ENCODE measurements around the gene S1PR4.
"Not testable (repeated sequence)": the region's sequence is repeated elsewhere in the genome, so short reads cannot be mapped to it uniquely, and the experiment has no call there.

The S1PR4 gene

DNA sequence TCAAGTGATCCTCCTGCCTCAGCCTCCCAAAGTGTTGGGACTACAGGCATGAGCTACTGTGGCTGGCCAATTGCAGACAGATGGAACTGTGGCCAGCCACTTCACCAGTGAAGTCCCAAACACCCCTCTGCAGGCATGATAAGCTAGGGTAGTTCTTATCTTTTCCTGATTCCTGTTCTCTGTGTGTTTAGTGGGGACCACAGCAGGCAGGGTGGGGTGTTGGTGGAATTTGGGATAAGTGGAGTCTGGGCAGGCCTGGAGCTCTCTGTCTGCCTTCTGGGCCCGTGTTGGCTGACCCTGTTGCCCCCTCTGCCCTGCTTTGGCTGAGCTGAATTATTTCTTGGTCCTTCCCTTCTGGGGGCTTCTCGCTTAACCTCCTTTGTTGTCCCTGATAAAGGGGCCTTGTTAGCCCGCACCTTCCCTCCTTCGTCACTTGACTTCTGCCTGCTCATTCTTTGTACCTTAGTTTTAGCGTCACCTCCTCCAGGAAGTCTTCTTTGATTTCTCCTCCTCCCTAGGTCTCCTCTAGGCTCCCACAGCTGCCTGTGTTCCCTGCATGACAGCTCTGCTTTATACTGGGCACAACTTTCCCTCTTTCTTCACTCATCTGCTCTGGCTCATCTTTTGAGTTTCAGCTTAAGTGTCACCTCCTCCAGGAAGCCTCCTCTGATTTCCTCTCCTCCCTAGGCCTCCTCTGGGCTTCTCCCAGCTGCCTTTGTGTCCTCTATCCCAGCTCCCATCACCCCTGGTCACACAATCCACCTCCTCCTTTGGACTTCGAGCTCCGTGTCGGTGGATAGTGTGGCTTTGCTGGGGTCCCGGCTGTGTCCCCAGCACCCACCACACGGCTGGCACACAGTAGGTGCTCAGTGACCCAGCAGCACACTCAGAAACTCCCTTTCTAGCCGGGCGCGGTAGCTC, 5.4 kb downstream of the S1PR4 start:
- no peak for DNase-seq

DNA sequence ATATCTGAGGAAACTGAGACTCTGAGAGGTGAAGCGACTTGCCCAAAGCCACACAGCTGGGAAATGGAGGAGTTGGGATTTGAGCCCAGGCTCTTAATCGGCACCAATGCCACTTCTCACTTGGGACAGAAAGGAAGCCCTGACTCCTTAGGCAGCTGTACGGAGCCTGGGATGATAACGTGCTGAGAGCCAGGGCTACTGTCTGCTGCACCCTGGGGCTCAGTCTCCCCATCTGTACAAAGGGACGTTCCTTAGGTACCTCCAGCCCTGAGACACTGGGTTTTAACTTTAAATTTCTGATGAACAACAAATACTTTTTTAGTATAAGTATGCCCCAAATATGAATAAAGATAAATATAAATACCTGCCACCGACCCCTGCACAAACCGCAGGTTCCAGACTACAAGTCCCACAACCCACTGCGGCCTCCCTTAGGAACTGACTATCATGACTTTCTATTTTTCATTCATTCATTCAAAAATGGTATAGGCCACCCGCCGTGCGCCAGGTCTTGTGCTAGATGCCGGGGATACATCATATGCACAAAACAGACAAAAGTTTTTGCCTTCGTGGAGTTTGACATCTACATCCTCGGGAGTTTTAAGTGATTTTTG, 6.4 kb downstream of the S1PR4 start:
- no peak for DNase-seq

DNA sequence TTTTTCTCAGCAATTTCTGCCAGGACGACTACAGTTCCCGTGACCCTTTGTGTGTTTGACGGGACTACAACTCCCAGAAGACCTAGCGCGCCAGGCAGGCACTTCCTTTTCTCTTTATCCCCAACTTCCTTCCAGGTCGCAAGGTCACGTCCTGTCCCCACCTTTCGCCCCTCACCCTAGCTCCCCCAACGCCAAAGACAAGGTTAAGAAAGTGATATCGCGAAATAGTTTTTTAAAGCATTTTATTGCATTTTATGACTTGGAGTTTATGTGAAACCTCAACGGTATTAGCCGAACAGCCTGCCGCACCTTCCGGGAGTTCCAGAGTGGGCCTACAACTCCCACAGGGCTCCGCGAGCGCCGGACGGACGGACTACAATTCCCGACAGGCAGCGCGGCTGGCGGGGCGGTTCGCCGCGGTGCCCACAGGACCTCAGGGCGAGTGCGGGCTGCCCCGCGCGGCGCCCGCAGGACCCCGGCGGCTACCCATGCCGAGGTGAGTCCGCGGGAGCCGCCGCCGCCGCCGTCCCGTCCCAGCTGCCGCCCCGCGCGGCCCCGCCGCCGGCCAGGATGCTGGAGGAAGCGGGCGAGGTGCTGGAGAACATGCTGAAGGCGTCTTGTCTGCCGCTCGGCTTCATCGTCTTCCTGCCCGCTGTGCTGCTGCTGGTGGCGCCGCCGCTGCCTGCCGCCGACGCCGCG, 7.0 kb downstream of the S1PR4 start, which contains the start of gene NCLN:
Gene NCLN, plus strand, starts transcription at position 470 of the 699 bp plus-strand sequence. Its CDS starts 101 bp downstream, at position 571.
- peak; percentile 92 for DNase-seq

DNA sequence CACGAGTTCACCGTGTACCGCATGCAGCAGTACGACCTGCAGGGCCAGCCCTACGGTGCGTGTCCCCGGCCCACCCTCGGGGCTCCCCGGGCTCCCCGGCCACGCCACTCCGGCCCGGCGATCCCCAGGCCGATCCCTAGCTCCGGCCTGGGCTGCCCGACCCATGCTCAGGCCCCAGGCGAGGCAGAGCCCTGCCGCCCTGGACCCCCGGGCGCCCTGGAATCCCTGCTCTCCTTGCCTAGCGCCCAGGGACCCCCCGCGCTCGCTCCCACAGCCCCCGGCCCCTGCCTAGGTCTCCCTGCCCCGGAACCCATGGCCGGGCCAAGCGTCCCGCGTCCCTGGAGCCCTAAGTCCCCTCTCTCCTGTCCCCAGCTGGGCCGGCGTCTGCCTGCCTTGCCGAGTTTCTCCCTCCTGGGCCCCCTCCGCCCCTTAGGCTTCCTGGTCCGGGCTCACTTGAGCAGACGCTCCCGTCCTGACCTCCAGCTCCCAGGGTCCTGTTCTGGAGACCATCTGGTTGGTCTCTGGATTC, 7.7 kb downstream of the S1PR4 start:
- DNase-seq = no peak

DNA sequence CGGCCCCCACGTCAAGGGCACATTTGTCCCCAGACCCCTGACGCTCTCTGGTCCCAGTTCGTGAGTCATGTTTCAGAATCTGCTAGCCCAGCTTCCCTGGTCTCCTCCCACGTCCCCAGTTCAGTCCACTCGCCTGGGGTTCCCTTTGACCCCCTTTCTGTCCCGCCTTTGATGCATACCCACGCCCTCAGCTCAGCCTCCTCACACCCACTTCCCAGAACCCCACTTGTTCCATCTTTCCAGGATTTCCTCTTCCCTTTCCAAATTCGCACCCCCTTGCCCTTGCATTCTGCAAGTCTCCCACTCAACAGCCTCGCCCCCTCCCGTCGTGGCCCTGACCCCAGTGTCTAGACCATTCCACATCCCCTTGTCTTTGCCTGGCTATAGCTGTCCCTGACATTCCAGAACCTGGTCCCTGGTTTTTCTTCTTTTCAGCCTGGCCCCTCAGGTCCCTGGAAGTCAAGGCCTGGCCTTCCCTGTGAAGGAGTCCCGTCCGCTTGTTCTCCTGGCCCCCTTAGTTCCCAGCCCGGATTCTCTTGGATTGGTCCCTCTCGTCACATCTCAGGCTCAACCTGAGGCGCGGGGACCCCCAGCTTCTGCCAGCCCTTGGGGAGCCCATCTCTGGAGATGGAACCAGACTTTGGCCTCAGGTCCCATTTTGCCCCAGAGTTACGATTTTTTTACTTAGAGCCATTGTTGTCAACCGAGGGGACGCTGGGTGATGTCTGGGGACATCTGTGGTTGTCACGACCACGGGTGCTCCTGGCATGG, 8.5 kb downstream of the S1PR4 start:
- DNase-seq = no peak

DNA sequence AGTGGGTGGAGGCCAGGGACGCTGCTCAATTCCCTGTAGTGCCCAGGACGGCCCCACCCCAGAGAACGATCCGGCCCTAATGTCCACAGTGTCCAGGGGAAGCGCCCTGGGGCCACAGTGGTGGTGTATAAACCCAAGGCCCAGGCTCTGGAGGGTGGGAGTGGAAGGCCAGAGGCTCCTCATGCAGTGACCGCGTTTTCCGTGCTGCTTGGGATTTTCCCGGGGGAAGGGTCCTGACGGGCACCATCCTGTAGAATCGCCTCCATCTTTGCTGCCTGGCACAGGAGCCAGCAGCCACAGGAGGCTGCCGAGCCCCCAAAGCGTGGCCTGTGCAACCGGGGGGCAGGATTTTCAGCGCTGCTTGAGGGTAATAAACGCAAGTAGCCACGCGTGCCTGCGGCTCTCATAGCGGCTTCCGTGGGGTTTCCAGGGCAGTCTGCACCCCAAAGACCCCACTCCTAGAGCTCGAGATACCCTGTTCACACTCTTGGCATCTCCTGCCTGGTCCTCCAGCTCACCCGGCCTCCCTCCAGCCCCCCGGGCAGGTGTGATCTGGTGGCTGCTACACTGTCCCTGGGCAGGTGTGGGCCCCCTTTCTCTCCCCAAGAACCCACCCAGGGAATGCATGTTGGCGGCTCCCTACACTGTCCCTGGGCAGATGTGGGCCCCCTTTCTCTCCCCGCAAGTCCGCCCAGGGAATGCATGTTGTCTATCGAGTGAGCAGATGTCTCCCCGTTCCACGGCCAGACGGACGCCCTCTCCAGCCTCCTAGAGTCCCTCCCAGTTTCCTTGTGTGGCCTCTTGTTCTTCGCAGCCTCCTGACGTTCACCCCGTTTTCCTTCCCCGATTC, 9.3 kb downstream of the S1PR4 start:
- no peak for DNase-seq

DNA sequence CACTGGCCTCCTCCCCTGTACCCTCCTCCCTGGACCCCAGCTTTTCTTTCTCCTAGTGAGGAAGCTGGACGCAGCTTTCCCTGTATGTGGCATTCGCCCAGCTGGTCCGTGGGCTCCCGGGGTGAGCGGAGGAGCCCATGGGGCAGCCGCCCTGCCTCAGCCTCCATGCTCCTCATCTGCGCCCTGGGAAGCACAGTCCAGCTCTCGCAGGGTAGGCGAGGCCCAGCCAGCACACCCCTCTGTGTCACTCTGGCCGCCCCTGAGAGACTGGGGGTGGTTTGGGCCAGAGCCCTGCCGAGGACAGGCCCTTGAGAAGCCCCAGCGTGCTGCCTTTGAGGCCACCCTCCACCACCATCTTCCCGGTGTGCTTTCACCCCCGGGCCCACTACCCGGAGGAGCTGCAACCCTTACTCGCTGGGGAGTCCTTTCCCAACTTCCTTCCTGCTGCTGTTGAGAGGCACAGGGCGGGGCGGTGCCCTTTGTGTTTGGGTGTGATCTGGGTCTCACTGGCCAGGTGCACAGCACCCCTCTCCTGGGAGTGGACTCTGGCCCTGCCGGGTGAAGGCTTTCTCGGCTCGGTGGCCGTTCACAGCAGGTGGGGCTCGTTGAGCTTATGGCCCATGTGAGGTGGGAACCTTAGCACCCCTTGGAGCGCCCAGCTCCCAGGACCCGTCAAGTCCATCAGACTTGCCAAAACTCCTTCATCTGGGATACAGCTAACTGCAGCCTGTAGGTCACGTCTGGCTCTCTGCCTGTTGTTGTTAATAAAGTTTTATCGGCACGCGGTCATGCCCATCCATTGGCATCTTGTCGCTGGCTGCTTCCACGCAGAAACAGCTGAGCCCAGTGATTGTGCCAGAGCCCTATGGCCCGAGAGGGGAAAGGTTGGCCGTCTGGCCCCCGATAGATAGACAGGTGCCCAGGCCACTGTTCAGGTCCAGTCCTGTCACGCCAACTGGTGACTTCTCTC, 10.3 kb downstream of the S1PR4 start:
- DNase-seq = no peak

DNA sequence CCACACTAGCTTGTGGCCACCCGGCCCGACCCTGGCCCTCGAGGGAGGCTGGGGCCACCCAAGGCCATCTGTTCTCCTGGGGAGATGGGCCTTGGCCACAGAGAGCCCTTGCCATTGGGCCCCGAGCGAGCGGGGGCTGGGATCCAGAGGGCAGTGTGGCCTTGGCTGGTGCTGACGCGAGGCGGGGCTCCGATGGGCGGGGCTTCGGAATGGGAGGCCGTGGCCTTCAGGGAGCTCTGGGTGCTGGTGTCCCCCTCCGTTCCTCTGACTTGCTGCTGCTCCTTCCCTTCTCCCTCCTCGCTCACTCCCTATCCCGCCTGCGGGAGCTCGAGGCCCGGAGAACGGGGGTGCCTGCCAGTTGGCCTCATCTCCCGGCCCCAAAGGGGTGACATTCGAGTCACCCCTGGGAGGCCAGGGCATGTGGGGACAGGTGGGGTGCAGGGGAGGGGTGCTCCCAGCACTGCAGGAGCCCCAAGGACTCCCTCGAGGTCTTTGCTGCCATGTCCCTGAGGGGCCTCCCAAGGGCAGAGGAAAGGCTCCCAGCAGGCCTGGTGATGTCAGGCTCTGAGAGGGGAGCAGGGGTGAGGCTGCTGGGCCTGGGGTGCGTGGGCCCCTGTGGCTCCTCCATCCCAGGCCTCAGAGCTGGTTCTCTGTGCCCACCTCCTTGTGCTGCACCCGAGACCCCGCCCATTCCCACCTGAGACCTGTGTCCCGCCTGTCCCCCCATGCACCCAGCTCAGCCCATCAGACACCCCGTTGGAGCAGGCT, 11.3 kb downstream of the S1PR4 start:
- DNase-seq = no peak

DNA sequence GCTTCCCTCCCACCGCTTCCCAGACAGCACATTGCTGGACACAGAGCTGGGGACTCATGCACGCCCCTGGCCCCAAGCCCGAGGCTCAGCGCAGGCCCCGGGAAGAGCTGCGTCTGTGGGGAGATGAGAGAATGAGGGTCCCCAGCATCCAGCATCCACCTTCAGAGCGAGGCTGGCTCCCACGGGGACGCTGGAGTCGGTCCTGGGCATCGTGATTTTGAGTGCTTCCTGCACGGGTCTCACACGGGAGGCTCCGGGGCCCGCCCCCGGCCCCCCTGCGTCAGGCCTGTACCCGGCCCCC, 11.9 kb downstream of the S1PR4 start:
- no peak for DNase-seq

DNA sequence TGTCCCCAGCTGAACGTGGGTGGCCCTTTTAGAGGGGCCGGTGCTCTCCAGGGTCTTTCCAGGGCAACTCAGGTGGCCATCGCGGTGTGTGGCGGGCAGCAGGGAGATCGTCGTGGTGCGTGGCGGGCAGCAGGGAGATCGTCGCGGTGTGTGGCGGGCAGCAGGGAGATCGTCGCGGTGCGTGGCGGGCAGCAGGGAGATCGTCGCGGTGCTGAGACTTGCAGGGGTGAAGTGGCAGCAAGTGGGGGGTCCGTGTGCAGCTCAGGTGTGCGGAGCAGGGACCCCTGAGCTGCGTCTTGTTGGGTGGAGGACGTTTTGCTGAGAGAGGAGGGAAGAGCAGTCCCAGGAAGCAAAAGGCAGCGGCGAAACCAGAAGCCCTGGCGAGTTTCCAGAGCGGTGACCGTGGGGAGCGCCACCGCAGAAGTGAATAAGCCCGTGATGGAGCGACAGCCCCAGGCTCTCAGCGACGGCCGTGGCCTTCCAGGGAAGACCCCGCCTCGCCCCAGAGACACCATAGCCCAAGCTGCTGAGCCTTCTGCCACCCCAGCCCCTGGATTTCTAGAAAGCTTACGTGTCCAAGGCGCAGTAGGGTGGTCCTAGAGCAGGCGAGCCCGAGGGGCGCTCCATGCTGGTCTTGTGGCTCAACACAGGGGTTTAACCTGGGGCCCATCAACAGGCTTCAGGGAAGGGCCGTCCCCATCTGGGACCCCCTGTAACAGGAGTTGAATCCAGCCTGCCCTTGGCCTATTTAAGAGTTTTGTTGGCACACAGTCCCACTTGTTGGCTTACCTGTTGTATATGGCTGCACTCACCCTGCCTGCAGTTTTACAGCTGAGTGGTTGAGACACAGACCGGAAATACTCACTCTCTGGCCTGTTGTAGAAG, 12.6 kb downstream of the S1PR4 start:
- DNase-seq = no peak

DNA sequence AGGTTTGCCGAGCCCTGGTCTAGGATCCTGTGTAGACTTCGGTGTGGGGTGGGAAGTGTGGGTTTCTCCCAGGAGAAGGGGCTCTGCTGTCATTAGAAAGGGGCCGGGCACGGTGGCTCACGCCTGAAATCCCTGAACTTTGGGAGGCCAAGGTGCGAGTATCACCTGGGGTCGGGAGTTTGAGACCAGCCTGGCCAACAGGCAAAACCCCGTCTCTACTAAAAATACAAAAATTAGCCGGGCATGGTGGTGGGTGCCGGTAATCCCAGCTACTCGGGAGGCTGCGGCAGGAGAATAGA, 13.2 kb downstream of the S1PR4 start:
- not testable (repeated sequence) for DNase-seq

DNA sequence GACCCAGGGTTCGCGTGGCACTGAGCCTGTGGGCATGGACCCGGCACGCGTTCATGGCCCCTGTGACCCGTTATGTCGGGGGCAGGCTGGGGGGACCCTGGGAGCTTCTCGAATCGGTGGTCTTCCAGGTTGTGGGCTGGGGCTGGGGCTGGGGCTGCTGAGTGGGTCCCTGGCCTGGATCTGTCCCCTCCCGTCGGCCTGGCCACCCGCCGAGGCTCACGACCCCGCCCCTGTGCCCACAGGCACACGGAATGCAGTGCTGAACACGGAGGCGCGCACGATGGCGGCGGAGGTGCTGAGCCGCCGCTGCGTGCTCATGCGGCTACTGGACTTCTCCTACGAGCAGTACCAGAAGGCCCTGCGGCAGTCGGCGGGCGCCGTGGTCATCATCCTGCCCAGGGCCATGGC, 13.7 kb downstream of the S1PR4 start:
- no peak for DNase-seq

DNA sequence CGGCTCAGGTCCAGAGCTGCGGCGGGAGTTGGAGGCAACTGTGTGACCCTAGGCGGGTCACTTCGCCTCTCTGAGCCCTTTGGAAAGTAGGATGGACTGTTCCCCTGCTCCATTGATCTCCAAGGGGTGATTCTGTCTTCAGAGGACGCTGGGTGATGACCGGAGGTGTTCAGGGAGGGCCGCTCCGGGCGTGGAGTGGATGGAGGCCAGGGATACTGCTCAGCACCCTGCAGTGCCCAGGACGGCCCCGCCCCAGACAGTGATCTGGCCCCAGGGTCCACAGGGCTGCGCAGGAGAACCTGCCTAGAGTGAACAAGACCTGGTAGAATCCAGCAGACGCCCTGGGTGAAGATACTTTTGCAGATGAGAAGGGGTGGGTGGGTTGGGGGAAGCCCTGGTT, 14.1 kb downstream of the S1PR4 start:
- DNase-seq = no peak

DNA sequence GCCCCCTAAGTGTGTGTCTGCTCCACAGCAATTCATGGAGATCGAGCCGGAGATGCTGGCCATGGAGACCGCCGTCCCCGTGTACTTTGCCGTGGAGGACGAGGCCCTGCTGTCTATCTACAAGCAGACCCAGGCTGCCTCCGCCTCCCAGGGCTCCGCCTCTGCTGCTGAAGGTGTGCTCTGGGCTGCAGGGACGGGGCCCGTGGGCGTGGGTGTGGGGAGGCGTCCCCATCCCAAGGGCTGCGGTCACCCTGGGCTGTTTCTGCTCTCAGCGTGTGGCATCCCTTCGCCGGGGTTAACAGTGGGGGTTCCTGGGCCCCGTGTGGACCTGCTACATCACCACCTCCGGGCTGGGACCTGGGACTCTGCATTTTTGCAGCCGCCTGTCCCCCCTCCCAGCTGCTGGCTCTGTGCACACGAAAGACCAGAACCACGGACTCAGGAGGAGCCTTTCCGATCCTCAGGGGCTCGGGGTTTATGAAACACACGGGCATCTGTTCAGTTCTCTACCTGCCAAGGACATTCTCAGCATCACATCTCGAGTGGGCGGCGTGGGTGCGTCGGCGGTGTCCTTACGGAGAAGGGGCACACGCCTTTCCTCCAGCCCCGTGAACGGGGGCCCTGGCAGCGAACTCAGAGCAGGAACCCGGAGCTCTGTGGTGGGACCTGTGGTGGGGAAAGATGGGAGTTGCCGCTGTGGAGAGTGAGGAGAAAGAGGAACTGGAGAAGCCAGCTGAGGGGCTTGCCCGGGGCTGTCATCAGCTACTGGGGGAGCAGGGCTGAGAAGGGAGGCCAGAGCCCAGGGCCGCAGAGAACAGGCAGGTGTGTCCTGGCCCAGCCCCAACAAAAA, 14.9 kb downstream of the S1PR4 start:
- DNase-seq = no peak

DNA sequence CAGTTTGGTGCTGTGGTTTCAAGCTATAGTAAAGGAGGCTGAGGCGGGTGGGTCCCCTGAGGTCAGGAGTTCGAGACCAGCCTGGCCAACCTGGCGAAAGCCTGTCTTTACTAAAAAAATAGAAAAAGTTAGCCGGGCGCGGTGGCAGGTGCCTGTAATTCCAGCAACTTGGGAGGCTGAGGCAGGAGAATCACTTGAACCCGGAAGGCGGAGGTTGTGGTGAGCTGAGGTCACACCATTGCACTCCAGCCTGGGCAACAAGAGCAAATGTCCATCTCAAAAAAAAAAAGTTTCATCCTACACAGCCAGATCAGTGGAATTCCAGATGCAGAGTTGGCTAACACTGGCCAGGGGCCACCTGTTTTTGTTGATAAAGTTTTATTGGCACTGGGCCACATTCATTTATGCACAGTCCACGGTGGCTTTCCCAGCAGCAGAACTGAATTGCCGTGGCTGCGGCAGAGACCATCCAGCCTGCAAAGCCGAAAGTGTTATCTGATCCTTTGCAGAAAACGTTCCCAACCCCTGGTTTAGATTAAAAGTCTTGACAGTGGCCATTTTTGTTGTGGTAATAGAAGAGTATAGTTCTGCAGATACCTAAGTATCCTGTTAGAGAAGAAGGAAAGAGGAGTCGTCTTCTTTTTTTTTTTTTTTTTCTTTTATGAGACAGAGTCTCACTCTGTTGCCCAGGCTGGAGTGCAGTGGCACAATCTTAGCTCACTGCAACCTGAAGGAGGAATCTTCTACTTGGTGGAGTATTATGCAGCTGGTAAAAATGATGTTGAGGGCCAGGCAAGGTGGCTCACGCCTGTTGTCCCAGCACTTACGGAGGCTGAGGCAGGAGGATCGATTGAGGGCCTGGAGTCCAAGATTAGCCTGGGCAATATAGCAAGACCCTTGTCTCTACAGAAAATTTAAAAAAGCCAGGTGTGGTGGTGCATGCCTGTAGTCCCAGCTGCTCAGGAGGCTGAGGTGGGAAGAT, 15.8 kb downstream of the S1PR4 start:
- DNase-seq = no peak

DNA sequence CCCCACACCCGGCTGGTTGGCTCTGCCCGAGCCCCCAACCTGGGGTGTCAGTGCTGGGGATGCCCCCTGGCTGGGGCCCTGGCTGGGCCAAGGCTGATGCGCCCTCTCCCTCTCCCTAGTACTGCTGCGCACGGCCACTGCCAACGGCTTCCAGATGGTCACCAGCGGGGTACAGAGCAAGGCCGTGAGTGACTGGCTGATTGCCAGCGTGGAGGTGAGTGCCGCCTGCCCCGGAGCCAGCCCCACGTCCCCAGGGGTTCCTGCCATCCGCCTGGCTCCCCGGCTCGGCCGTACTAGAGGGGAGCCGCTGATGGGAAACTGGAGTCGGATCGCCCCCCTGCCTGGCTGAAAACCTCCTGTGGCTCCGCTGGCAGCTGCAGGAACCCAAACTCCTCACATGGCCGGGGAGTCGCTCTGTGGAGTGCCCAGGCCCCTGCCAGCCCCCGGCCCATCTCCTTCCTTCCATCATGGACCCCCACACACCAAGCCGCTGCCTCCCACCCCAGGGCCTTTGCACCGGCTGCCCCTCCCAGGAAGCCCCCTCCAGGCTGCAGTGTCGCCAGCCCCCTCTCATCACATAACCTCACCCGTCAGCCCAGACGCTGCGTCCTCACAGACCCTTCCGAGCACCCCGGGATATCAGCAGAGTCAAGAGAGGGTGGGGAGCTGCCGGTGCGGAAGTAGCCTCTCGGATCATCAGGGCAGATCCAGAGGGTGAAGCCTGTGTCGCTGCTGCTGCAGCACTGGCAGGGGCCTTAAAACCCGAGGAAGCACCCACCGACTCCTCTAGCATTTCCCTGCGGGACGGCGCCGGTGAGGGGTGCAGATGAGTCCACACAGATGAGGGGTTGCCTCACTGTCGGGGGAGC, 17.7 kb downstream of the S1PR4 start:
- no peak for DNase-seq
